ENCODE results near the gene PRDM11.
A peak's percentile ranks its signal among the peaks of the same experiment; 100 is the strongest.

Gene PRDM11

DNA sequence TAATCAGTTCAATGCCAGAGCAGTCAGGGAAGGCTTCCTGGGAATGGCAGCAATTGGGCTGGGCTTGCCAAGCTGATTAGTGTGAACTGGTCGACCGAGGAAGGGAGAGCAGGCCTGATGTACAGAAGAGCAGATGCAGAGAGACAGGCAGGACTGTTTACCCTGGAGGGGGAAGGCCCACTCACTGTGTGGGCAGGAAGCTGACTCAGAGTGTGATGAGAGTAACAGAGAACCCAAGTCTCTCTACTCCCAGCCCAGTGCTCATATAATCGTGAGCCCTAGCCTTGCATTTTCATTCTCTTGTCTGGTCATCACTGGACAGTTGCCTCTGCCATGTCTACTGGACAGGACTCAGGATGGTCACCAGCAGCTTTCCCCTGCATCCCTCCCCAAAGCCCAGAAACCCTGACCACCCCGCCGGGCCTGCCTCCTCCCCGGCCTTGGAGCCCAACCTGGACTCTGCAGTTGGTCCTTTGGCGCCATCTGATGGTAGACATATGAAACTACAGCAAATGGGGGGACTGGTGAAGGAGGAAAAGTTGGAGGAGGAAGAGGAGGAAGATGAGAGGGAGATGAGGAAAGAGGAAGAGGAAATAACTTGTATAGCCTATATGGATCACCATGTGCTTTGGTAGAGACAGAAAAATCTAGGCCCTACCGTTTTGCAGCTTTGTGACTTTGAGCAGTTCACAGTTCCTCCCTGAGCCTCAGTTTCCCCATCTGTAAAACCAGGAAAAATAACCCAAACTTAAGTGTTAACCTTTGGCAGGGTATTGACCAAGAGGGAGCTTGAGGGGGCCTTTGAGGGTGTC lies 43.4 kb upstream of the PRDM11 start:
- TF ChIP-seq, protein P1, sequence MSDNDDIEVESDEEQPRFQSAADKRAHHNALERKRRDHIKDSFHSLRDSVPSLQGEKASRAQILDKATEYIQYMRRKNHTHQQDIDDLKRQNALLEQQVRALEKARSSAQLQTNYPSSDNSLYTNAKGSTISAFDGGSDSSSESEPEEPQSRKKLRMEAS (IDR thresholded peaks at IDR 0.05; ENCODE audit: low read depth, low read length), result peak; percentile 2; the same call in 1 of the 2 replicates
- TF ChIP-seq MYC (IDR thresholded peaks at IDR 0.05; ENCODE audit: low read depth, low read length), result peak; percentile 33; the same call in 1 of the 2 replicates
- peak; percentile 4 for TF ChIP-seq POLR2A (IDR thresholded peaks at IDR 0.05; ENCODE audit: extremely low read depth, insufficient read length)
- TF ChIP-seq, protein P2, sequence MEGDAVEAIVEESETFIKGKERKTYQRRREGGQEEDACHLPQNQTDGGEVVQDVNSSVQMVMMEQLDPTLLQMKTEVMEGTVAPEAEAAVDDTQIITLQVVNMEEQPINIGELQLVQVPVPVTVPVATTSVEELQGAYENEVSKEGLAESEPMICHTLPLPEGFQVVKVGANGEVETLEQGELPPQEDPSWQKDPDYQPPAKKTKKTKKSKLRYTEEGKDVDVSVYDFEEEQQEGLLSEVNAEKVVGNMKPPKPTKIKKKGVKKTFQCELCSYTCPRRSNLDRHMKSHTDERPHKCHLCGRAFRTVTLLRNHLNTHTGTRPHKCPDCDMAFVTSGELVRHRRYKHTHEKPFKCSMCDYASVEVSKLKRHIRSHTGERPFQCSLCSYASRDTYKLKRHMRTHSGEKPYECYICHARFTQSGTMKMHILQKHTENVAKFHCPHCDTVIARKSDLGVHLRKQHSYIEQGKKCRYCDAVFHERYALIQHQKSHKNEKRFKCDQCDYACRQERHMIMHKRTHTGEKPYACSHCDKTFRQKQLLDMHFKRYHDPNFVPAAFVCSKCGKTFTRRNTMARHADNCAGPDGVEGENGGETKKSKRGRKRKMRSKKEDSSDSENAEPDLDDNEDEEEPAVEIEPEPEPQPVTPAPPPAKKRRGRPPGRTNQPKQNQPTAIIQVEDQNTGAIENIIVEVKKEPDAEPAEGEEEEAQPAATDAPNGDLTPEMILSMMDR (IDR thresholded peaks at IDR 0.05; ENCODE audit: low read depth, low read length), result peak; percentile 83
- DNase-seq (ENCODE audit: low read depth), result peak; percentile 91
- H3K4me3 ChIP-seq (ENCODE audit: low read depth, low read length), result peak overlapping the region; percentile 68

DNA sequence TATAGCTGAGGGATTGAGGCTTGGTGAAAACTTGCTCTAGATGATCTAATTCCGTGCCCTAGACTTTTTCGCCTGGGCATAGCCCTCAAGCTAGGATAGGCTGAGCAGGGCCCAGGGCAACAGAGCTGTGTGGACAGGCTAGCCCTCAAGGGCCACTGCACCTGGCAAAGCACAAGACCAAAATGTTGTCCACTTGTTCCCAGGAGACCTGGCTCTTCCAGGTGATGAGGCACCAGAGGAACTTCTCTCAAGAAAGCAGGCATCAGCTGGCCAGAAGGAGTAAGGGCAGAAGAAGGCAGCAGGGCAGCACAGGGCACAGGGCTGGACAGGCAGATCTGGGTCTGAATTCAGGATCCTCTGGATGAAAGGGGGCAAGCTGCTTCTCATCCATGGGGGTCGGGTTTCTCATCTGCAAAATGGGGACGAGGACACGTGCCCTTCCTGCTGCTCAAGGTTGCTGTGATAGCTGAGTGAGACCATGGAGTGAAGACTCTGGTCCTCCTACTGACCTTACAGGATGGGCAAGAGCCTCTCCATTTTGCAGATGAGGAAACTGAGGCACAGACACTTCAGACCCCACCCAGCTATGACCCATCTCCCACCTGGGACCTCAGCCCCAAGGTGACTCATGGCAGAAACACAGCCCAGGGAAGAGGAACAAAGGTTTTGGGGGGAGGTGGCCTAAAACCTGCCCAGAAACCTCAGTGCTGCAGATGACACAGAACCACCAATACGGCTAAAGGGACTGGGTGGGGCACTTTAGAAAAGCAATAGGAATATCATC lies 42.2 kb upstream of the PRDM11 start:
- TF ChIP-seq POLR2A (IDR thresholded peaks at IDR 0.05; ENCODE audit: extremely low read depth, insufficient read length), result no peak
- TF ChIP-seq, protein P2 (IDR thresholded peaks at IDR 0.05; ENCODE audit: low read depth, low read length), result no peak
- no peak for TF ChIP-seq MYC (IDR thresholded peaks at IDR 0.05; ENCODE audit: low read depth, low read length)
- TF ChIP-seq, protein P1 (IDR thresholded peaks at IDR 0.05; ENCODE audit: low read depth, low read length), result no peak

DNA sequence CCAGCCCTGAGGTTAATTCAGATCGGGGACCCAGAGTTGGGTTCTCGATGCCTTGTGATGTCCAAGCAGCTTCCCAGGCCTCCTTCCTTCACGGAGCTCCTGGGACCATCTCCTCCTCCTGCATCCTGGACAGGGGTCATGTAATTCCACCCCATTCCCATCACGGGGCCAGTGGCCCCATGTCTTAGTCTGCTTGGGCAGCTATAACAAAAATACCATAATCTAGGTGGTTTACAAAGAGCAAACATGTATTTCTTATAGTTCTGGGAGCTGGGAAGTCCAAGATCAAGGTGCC lies 41.7 kb upstream of the PRDM11 start:
- no peak overlapping the region for H3K4me3 ChIP-seq (ENCODE audit: low read depth, low read length)
- DNase-seq (ENCODE audit: low read depth), result no peak
- TF ChIP-seq, protein P2 (IDR thresholded peaks at IDR 0.05; ENCODE audit: low read depth, low read length), result no peak
- TF ChIP-seq POLR2A (IDR thresholded peaks at IDR 0.05; ENCODE audit: extremely low read depth, insufficient read length), result no peak
- no peak for TF ChIP-seq MYC (IDR thresholded peaks at IDR 0.05; ENCODE audit: low read depth, low read length)
- TF ChIP-seq, protein P1 (IDR thresholded peaks at IDR 0.05; ENCODE audit: low read depth, low read length), result no peak

More for the DNA sequence above, 42.2 kb upstream of the PRDM11 start:
- no peak for DNase-seq (ENCODE audit: low read depth)
- no peak overlapping the region for H3K4me3 ChIP-seq (ENCODE audit: low read depth, low read length)

DNA sequence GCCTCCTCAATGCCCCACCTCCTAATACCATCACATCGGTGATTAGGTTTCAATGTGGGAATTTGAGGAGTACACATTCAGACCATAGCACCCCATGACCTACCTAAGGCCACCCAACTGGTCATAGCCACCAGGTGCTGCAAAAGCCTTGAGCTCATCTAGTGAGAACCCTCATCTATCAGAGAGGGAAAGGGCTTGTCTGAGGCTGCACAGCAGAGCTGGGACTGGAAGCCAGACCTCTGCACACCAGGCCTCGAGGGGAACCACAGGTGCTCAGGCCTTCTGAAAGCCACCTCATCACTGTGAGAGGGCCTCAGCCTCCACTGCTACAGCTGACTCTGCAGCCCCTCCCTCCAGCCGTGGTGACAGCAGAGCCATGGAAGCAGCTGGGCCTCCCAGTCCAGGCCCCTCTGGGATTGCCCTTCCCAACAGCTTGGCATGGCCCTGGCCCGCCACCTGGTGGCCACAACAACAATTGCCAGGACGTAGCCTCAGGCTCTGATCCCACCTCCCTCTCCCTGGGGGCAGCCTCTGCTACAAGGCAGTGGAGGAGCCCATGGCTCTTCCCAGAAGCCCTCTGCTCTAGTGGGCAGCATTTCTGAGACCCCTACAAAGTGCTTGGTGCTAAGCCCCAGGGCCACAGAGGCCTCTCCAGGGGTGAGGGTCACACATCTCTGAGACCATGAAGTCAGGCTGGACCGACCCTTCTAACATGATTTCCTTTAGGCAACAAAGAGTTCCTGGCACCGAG lies 41.0 kb upstream of the PRDM11 start:
- TF ChIP-seq, protein P2 (IDR thresholded peaks at IDR 0.05; ENCODE audit: low read depth, low read length), result peak; percentile 82
- no peak for TF ChIP-seq MYC (IDR thresholded peaks at IDR 0.05; ENCODE audit: low read depth, low read length)
- TF ChIP-seq POLR2A (IDR thresholded peaks at IDR 0.05; ENCODE audit: extremely low read depth, insufficient read length), result no peak
- TF ChIP-seq, protein P1 (IDR thresholded peaks at IDR 0.05; ENCODE audit: low read depth, low read length), result 0 out of 2 replicates have a peak, but pooled peaks have one; percentile 27
- no peak overlapping the region for H3K4me3 ChIP-seq (ENCODE audit: low read depth, low read length)
- DNase-seq (ENCODE audit: low read depth), result peak; percentile 86

DNA sequence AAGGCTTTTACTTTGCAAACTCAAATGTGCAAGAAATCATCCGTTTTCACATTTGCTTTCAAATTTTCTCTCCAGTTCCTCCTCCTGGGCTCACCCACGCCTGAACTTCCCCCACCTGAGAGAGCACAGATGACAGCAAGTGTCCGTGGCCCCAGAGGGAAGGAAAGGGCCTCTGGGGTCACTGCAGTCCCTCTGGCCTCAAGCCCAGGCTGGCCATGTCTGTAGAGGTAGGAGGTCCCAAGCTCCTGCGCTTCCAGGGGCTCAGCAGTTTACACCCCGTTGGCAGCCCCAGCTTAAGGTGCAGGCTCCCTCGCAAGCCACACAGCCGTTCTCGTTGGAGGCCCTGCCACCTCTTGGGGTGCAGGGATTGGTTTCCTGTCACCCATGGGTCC lies 40.5 kb upstream of the PRDM11 start:
- no peak for DNase-seq (ENCODE audit: low read depth)
- H3K4me3 ChIP-seq (ENCODE audit: low read depth, low read length), result no peak overlapping the region
- TF ChIP-seq POLR2A (IDR thresholded peaks at IDR 0.05; ENCODE audit: extremely low read depth, insufficient read length) (no peak), MYC (IDR thresholded peaks at IDR 0.05; ENCODE audit: low read depth, low read length) (no peak)
- TF ChIP-seq, protein P2 (IDR thresholded peaks at IDR 0.05; ENCODE audit: low read depth, low read length), result no peak
- TF ChIP-seq, protein P1 (IDR thresholded peaks at IDR 0.05; ENCODE audit: low read depth, low read length), result no peak
